CD4-positive, alpha-beta T cell treated with Interleukin-4 for 4 hours (primary cell): ENCODE measurements around the gene FBXO8.

Experiments
- DNase-seq: peaks from one replicate; pipeline ENCODE4 v3.0.0-alpha.2; 2020

FBXO8 gene

GRCh38 chr4:174241162-174241561 is 42.3 kb downstream of the FBXO8 start:
- DNase-seq = no peak

- no peak for DNase-seq
Measured at GRCh38 chr4:174236359-174236758, 47.1 kb downstream of the FBXO8 start.

- DNase-seq = no peak
Measured at GRCh38 chr4:174230680-174231079, 52.8 kb downstream of the FBXO8 start.

GRCh38 chr4:174230148-174230547 is 53.3 kb downstream of the FBXO8 start:
- no peak for DNase-seq

- no peak for DNase-seq
Measured at GRCh38 chr4:174228988-174229387, 54.5 kb downstream of the FBXO8 start.

- no peak for DNase-seq
Measured at GRCh38 chr4:174225349-174226049, 58.0 kb downstream of the FBXO8 start.

- DNase-seq = no peak
Measured at GRCh38 chr4:174224550-174224949, 58.9 kb downstream of the FBXO8 start.

- DNase-seq = peak; percentile 33
Measured at GRCh38 chr4:174222266-174222872, 61.1 kb downstream of the FBXO8 start.

GRCh38 chr4:174218127-174218790 is 65.2 kb downstream of the FBXO8 start:
- no peak for DNase-seq

GRCh38 chr4:174217273-174218126 is 66.0 kb downstream of the FBXO8 start:
- peak; percentile 5 for DNase-seq

- no peak for DNase-seq
Measured at GRCh38 chr4:174216799-174217272, 66.6 kb downstream of the FBXO8 start.

GRCh38 chr4:174215961-174216680 is 67.3 kb downstream of the FBXO8 start:
- DNase-seq = no peak

GRCh38 chr4:174215057-174215456 is 68.4 kb downstream of the FBXO8 start:
- no peak for DNase-seq

GRCh38 chr4:174214101-174214878 is 69.2 kb downstream of the FBXO8 start:
- DNase-seq = no peak

- no peak for DNase-seq
Measured at GRCh38 chr4:174213731-174214100, 69.8 kb downstream of the FBXO8 start.

- no peak for DNase-seq
Measured at GRCh38 chr4:174212061-174212460, 71.4 kb downstream of the FBXO8 start.

- no peak for DNase-seq
Measured at GRCh38 chr4:174211622-174212044, 71.8 kb downstream of the FBXO8 start.

- DNase-seq = no peak
Measured at GRCh38 chr4:174210952-174211490, 72.4 kb downstream of the FBXO8 start.

GRCh38 chr4:174210354-174210753 is 73.1 kb downstream of the FBXO8 start:
- DNase-seq = no peak

- no peak for DNase-seq
Measured at GRCh38 chr4:174209341-174209740, 74.1 kb downstream of the FBXO8 start.

- no peak for DNase-seq
Measured at GRCh38 chr4:174207367-174207766, 76.1 kb downstream of the FBXO8 start.
